ENCODE measurements around the gene MYEOV. TPM values are rescaled to one million over a fixed set of nuclear protein-coding genes. Genes with fewer than 3 reads are reported as not detected.

The MYEOV gene
- total RNA-seq, 1 experiment from 2014 or later: 0.22 TPM

GRCh38 chr11:69319255-69320106 lies 25.5 kb downstream of the MYEOV start:
- no peak overlapping the region for H3K27ac Mint-ChIP-seq
- Histone ChIP-seq H3K4me1 (ENCODE audit: insufficient read depth, low read length) (no peaks in the 10 kb centered on the region), H2AFZ (ENCODE audit: low read length) (no peak overlapping the region), H2BK120ac (ENCODE audit: low read depth, low read length, poor library complexity, severe bottlenecking) (no peak overlapping the region), H3K79me1 (ENCODE audit: insufficient read depth, low read depth, low read length, poor library complexity, severe bottlenecking) (no peaks in the 10 kb centered on the region), H3K4me2 (ENCODE audit: insufficient read depth, insufficient read length, low read length) (no peak overlapping the region), H3K9ac (ENCODE audit: extremely low read depth, insufficient read length, low read length) (no peak overlapping the region), H3T11ph (ENCODE audit: low read length) (no peak overlapping the region), H4K20me1 (ENCODE audit: control insufficient read depth, insufficient read depth, insufficient read length) (no peaks in the 10 kb centered on the region), H2BK12ac (ENCODE audit: insufficient read length, low read depth, low read length) (no peak overlapping the region), H4K5ac (ENCODE audit: insufficient read length, low read depth, low read length) (no peak overlapping the region), H3K27me3 (ENCODE audit: insufficient read depth, low read length) (0 out of 2 replicates have a peak, but pooled peaks cover 2% of the 10 kb centered on the region), H3K18ac (ENCODE audit: insufficient read length, low read depth, low read length) (no peak overlapping the region), H3K23me2 (ENCODE audit: insufficient read length, low read depth, low read length, poor library complexity, severe bottlenecking) (no peaks in the 10 kb centered on the region), H3K79me2 (ENCODE audit: insufficient read depth, low read length) (no peaks in the 10 kb centered on the region), H2AK5ac (ENCODE audit: insufficient read length, low read length) (no peak overlapping the region), H2BK5ac (ENCODE audit: insufficient read length, low read length) (no peak overlapping the region), H3K27ac (ENCODE audit: insufficient read length, low read depth, low read length) (no peak overlapping the region), H3K14ac (ENCODE audit: insufficient read depth, low read length) (no peak overlapping the region), H2BK15ac (ENCODE audit: low read depth, low read length) (no peak overlapping the region), H3K23ac (ENCODE audit: insufficient read length, low read depth, low read length) (no peak overlapping the region), H4K8ac (replicated peaks; ENCODE audit: insufficient read length, low read depth, low read length) (no peak overlapping the region), H3K4ac (ENCODE audit: low read depth, low read length) (no peak overlapping the region), H2BK20ac (ENCODE audit: low read depth, low read length, poor library complexity, severe bottlenecking) (no peak overlapping the region), H4K91ac (ENCODE audit: insufficient read length, low read depth, low read length) (no peak overlapping the region), H3K9me3 (ENCODE audit: control insufficient read depth, low read depth, low read length) (no peaks in the 10 kb centered on the region), H3K56ac (ENCODE audit: insufficient read length, low read depth, low read length) (no peak overlapping the region)
- DNase-seq: no peak
- no peaks in the 10 kb centered on the region; a peak in 1 of 5 replicates for H3K9me3 Mint-ChIP-seq
- no peak for TF ChIP-seq CTCF (conservative IDR thresholded peaks at IDR 0.05)
- H3K27me3 Mint-ChIP-seq (ENCODE audit: low read depth): peaks cover 5% of the 10 kb centered on the region; the same call in 1 of the 2 replicates
- no peaks in the 10 kb centered on the region for H3K36me3 Mint-ChIP-seq (ENCODE audit: insufficient read depth in 1 of 3, low read depth in 3 of 3)
- no CpG with 5 or more reads among the region's 13 CpGs for WGBS (ENCODE audit: extremely low coverage, insufficient read length, low lambda C conversion rate)
- H3K4me1 Mint-ChIP-seq: peaks cover 0 to 4% of the 10 kb centered on the region in 2 experiments; a peak in 1 of 4 replicates
- no peak overlapping the region for H3K4me3 Mint-ChIP-seq

Data from H9 (cell line).